ENCODE results near the gene RFXAP.
"Not testable (repeated sequence)": the region's sequence is repeated elsewhere in the genome, so short reads cannot be mapped to it uniquely, and the experiment has no call there.

Gene RFXAP

GRCh38 chr13:36818804-36819738 lies at the start of gene RFXAP:
TSS of gene RFXAP (plus strand) at chr13:36819222. CDS start at chr13:36819358, 136 bp downstream.
- DNase-seq (ENCODE audit: low read depth) = peak; percentile 87

GRCh38 chr13:36769545-36769944 lies 49.5 kb upstream of the RFXAP start:
- DNase-seq (ENCODE audit: low read depth) = no peak

DNA sequence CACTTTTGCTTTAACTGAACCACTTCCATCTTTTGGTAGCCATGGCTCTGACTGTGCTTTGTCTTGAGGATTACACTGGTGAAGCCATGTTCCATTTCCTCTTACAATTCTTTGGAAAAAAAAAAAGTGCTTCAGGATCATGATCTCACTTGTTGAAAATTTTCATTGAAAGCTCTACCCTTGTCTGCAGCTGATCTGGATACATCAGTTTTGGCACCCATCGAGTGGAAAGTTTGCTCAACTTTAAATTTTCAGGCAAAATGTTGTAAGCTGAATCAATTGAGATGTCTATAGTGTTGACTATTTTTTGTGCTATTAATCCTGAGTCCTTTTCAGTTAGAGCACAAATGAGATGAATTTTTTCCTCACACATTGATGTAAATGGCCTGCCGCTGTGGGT lies 48.3 kb upstream of the RFXAP start:
- DNase-seq (ENCODE audit: low read depth) = no peak

DNA sequence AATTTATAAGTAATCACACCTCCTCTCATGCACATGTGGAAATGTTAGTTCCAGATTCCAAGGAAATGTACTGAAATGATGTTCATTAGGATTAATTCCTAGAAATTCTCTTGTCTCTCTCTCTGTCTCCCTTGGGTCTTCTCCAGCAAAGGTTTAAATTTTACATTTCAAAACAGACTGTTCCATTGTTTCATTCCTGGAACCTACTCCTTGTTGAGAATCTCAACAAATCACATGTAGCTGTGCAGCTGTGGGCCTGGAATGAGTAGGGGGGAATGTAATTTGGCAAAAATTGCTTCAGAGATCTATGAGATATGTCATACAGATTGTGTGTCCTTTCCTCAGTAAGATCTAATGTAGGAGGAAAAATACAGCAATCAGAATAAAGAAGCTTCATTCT lies 46.2 kb upstream of the RFXAP start:
- DNase-seq (ENCODE audit: low read depth) = no peak

DNA sequence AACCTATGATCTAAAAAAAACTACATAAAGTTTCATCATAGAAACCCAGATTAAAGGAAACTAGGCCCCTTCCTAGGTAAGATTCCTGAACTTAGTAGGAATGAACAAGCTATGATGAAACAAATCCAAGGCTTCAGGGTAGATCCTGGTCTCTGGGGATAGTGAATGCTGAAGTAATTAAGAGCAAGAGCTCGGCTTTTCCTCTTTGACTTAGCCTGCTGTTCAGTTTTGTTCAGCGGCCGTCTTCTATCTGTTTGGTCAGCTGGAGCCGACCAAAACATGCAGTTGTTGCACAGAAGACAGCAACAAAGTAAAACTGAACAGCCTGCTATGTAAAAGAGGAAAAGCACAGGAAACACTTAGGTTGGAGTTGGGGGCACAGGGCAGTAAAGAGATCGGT lies 44.1 kb upstream of the RFXAP start:
- DNase-seq (ENCODE audit: low read depth) = no peak

DNA sequence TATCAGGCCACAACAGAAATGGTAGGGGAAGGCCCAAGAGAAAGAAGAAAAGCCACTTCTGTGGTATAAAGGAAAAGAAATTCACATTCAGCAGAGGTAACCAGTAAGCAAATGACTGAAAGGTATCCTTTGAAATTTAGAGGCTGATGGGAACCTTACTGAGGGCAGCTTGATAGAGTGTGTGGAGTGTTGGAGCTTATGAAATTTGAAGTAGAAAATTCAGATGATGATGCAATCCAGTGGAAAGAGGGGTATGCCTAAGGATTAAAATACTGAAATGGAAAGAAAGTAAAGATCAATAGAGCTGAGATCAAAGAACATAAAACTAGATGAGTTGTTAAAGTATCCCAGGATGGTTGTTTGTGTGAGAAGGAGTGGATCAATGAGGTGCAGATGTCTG lies 42.8 kb upstream of the RFXAP start:
- DNase-seq (ENCODE audit: low read depth) = no peak

GRCh38 chr13:36778083-36778671 lies 40.8 kb upstream of the RFXAP start:
- DNase-seq (ENCODE audit: low read depth) = no peak

GRCh38 chr13:36783890-36784289 lies 35.1 kb upstream of the RFXAP start:
- DNase-seq (ENCODE audit: low read depth) = no peak

- not testable (repeated sequence) for DNase-seq (ENCODE audit: low read depth)
Measured at GRCh38 chr13:36786175-36786574, 32.8 kb upstream of the RFXAP start.

DNA sequence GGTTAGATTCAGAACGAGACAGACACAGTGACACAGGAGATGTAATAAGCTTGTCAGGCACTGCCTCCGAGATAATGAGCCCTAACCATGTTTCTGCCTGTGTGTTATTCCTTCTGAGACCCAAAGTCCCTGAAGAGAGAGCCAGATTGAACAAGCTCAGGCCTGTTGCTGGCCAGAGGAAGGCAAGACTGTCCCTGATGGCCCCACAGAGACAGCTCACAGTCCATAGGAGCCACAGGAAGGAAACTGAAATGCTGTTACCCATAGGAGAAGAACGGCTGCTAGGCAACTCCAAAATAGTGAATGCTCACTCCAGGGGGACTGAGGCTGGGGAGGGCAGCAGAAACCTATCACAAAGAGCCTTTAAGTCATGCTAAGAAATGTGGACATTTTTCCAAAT lies 31.8 kb upstream of the RFXAP start:
- no peak for DNase-seq (ENCODE audit: low read depth)

DNA sequence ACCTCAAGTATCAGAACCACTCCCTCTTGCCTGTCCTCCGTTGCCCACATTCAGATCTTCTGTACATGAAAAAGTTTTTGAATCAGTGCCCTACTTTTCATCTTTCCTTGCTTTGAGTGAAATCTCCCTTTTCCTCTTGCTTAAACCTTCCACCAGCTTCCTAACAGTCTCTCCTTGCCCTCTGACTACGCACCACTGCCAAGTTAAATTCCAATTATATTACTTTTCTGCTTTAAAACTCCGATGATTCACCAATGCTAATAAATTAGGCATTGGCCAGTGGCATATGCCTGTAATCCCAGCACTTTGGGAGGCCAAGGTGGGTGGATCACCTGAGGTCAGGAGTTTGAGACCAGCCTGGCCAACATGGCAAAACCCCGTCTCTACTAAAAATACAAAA lies 30.7 kb upstream of the RFXAP start:
- no peak for DNase-seq (ENCODE audit: low read depth)

DNA sequence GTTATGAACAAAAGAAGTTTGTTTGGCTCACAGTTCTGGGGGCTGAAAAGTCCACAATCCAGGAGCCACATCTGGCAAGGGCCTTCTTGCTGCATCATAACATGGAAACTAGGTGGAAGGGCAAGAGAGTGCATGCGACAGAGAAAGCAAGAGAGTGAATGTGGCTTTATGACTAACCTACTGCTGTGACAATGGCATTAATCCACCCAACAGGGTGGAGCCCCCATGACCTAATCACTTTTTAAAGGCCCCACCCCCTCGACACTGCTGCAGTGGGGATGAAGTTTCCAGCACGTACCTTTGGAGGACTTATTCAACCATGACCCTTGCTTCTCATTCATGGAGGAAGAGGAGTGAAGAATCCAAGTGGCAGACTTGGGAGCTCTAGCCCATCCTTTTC lies 30.0 kb upstream of the RFXAP start:
- DNase-seq (ENCODE audit: low read depth) = no peak

DNA sequence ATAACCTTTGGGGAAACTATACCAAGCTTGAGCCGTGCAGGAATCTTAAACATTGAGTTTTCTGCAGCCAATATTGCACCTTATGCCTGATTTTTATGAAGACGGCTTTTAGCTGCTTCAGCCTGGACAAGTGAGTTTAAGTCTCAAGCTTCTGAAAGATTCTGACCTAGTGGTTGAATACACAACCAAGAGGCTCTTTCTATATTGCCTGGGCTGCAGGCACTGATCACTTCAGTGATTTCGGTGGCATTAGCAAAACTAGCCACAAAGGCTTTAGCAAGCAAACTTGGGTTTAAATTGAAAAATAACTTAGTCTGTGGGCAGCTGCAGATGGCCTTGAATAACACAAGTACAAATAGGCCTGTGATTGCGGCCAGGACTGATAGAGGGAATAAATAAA lies 29.3 kb upstream of the RFXAP start:
- DNase-seq (ENCODE audit: low read depth) = no peak

GRCh38 chr13:36794706-36795105 lies 24.3 kb upstream of the RFXAP start:
- DNase-seq (ENCODE audit: low read depth) = no peak

- no peak for DNase-seq (ENCODE audit: low read depth)
Measured at GRCh38 chr13:36795463-36795862, 23.6 kb upstream of the RFXAP start.

GRCh38 chr13:36796052-36796451 lies 23.0 kb upstream of the RFXAP start:
- no peak for DNase-seq (ENCODE audit: low read depth)

DNA sequence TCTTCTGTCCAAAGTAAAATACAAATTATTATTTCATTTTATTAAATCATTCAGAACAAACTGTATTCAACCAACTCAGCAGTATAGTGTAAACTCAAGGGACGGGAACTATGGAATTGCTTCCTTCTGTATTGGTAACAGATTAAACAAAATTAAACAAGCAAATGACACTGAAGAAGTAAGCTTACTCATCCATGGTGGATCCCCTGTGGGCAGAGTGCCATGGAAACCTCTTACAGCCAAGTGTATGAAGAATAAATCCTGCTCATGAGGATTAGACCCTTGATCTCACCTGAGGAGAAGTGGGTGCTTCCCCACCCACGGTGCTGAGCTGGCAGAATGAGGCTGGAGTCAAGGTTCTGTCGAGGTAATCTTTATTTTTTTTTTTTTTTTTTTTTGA lies 18.0 kb upstream of the RFXAP start:
- DNase-seq (ENCODE audit: low read depth) = no peak

- DNase-seq (ENCODE audit: low read depth) = no peak
Measured at GRCh38 chr13:36804588-36804987, 14.4 kb upstream of the RFXAP start.

DNA sequence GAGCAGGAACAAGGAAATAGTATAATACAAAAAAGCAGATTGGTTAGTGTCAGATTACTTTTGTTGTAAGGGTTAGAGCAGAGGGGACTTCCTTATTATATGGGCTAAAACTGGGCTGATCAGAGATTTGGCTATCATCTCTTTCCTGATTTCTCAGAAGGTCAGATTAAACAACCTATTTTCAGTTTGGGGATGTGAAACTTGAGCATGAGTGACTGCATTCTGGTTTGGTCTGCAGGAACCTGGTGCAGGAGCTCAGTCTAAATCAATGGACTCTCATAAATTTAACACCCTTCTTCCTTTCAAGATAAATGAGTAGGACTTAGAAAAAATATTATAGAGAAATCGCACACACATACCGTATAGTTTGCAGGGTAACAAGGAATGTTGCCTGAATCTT lies 12.9 kb upstream of the RFXAP start:
- DNase-seq (ENCODE audit: low read depth) = no peak

- no peak for DNase-seq (ENCODE audit: low read depth)
Measured at GRCh38 chr13:36807616-36808015, 11.4 kb upstream of the RFXAP start.

DNA sequence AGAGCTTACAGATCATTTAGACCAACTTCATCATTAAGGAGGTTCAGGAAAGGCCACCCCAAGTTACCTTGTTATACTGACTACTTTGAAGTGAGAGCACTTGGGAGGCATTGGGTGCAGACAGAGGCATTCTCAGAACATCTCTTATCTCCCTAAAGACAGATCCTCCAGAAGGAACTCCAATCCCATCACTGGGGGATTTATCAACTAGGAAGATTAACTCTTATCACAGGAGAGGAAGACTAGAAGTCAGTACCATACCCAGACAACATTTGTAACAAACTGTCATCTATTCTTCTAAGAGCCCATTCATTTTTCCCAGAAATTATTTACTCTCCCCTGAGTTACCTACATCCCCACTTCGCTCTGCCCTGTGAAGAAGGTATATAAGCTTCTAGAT lies 5.8 kb upstream of the RFXAP start:
- DNase-seq (ENCODE audit: low read depth) = no peak

GRCh38 chr13:36814465-36814864 lies 4.6 kb upstream of the RFXAP start:
- DNase-seq (ENCODE audit: low read depth) = no peak

DNA sequence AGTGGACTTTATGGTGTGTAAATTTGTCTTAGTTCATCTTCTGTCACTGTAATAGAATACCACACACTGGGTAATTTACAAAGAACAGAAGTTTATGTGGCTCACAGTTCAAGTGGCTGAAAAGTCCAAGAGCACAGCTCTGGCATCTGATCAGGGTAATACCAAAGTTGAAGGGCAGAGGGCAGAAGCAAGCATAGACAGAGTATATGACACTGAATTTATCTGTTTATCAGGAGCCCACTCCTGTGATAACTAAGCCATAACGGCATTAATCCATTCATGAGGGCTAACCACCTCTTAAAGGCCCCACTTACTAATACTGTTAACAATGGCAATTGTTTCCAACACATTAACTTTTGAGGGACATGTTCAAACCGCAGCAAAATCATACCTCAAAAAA lies 4.0 kb upstream of the RFXAP start:
- no peak for DNase-seq (ENCODE audit: low read depth)
